ENCODE results near the gene UBXN1.

DNA sequence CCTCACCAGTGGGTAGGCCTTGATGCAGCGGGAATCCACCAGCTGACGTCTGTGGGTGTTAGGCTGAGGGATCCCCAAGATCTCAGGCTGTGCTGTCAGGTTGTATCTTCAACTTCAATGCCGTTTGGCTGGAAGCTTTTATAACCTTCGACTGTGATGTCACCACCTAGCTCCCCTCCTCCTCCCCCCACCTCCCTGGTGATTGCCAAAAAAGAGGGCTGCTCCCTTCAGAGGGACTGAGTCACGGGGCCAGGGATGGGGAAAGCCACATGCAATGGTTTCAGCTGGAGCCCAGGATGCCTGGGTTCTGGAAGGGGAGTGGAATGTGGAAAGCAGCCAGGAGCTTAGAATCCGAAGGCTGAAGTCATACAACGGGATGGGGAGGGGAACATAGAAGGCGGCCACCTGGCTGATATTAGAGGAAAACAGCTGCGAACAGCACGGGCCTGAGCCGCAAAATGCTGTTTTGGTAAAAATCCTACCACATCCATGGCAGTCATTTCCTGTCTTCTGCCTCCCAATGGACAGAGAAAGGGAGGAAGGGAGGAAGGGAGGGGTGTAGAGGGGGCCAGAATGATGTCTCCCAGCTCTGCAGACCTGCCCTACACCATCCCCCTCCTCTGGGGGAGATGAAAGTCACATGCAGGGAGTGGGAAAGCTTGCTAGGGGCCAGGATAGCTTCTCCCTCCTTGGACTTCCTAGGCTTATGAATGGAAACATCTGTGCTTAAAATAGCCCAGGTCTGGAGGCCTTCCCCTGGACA lies 10.7 kb upstream of the UBXN1 start, which contains the start of gene LRRN4CL:
- TF ChIP-seq, protein P1, sequence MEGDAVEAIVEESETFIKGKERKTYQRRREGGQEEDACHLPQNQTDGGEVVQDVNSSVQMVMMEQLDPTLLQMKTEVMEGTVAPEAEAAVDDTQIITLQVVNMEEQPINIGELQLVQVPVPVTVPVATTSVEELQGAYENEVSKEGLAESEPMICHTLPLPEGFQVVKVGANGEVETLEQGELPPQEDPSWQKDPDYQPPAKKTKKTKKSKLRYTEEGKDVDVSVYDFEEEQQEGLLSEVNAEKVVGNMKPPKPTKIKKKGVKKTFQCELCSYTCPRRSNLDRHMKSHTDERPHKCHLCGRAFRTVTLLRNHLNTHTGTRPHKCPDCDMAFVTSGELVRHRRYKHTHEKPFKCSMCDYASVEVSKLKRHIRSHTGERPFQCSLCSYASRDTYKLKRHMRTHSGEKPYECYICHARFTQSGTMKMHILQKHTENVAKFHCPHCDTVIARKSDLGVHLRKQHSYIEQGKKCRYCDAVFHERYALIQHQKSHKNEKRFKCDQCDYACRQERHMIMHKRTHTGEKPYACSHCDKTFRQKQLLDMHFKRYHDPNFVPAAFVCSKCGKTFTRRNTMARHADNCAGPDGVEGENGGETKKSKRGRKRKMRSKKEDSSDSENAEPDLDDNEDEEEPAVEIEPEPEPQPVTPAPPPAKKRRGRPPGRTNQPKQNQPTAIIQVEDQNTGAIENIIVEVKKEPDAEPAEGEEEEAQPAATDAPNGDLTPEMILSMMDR (IDR thresholded peaks at IDR 0.05), result no peak
- TF ChIP-seq POLR2AphosphoS5 (IDR thresholded peaks at IDR 0.05) (peak; percentile 77), EP300 (IDR thresholded peaks at IDR 0.05) (no peak), POLR2A (IDR thresholded peaks at IDR 0.05) (peak in 1 of 2 donors; percentile 38)
